ENCODE measurements around the gene CTRB1.
"Not testable (repeated sequence)": the region's sequence is repeated elsewhere in the genome, so short reads cannot be mapped to it uniquely, and the experiment has no call there.

Gene CTRB1

GRCh38 chr16:75256059-75256571 is 37.3 kb downstream of the CTRB1 start:
- peak in 1 of 14 donors; percentile 15 for DNase-seq

GRCh38 chr16:75256696-75257343 is 38.0 kb downstream of the CTRB1 start:
- DNase-seq, result peak in 1 of 14 donors; percentile 22

GRCh38 chr16:75257886-75258806 is 39.4 kb downstream of the CTRB1 start:
- no peak for DNase-seq

DNA sequence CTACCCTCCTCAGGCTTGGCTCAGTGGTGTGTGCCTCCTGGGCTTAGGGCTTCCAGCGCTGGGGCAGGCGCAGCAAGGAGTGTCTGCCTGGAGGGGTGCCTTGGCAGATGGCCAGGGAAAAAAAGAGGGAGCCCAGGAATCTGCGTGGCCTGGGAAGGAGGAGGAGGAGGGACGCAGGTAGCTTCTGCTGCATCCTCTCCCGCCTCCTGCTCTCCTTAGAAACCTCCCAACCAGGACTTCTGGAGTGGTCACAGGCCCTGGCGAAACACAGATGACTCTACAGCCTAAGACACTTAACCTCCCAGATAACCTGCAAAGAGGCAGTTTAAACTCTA is 40.0 kb downstream of the CTRB1 start:
- no peak for DNase-seq

- no peak for DNase-seq
Measured at GRCh38 chr16:75260851-75261589, 42.2 kb downstream of the CTRB1 start.

- DNase-seq, result no peak
Measured at GRCh38 chr16:75261590-75262078, 42.8 kb downstream of the CTRB1 start.

DNA sequence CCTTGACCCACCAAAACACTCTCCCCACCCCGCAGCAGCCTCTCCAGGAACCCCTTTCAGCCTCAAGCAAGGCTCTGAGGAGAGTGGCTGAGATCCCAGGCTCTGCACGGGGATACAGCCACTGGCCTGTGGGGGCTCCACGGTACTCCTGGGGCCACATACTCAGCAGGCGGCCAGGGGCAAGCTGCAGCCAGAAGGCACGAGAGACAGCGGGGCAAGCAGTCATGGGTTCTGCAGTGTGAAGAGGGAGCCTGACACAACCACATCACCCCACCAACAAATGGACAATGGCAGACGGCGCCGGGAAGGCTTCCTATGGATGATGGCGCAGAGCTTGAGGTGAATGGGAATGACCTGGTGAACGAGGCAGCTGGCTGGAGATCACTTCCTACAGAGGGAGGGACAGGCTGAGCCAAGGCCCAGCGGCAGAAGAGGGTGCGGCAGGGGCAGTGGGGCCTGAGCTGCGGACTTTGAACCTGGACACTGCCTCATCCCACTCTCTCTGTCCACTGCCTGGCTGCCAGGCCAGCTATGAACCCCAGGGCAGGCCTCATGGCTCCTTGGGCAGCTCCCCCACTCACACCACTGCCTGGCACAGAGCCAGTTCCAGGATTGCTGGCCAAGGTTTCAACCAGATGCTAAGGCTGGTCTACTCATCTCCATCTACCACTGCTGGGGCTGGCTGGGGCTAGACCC is 43.5 kb downstream of the CTRB1 start:
- DNase-seq, result no peak

GRCh38 chr16:75262800-75263127 is 44.0 kb downstream of the CTRB1 start:
- DNase-seq, result no peak

DNA sequence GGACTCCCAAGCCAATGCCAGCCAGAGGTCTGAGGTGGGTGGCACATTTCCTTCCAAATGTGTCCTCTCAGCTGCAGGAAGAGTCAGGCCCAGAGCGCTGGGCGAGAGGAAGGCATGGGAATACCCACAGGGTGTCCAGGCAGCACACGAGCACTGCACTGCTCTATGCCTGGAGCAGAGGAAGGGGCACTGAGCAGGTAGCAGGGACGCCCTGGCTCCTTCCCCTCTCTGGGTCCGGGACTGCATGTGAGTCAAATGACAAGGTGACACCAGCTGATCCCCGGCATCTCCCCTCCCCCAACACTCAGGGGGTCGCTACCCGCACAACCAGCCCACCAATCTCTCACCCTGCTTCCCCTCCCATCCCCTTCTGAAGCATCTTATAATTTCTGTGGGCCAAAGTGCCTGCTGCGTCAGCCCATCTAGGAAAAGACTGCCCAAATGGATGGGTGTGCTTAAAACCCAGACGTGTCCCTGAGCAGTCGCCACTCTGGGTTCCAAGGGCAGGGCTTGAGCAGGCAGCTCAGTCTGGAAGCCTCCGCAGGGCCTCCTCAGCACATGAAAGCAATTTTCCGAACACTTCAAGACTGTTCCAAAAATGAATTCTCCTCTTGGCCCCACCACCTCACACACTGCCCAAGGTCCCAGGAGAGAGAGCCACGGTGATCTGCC is 44.6 kb downstream of the CTRB1 start:
- DNase-seq, result peak in 1 of 14 donors; percentile 55

GRCh38 chr16:75263963-75264445 is 45.2 kb downstream of the CTRB1 start:
- DNase-seq, result peak in 6 of 14 donors; percentile 55 to 78 (median 70)

DNA sequence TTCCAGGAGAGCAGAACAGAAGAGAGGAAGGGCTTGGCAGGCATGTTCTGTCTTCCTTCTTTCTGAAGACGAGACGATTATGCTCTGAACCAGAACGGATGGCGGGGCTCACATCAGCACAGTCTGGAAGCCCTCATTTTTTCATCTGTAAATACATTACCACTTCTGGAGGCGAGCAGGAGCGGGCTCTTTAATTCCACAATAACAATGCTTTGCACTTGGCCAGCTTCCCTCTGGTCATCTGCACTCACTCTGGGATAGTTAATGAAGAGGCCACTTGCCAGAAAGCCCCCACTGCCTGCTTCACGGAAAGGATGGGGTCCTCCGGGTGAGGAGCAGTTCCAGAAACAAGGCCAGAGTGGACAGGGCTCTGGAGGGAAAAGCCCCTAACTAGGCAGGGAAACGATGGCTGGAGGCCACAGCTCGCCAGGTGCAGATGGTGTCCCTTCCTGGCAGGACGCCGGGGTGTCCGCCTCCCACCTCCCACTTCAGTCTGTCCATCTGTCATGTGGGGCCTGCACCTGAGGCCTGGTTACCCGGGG is 45.7 kb downstream of the CTRB1 start:
- DNase-seq, result peak in 9 of 14 donors; percentile 45 to 87 (median 73)

- peak in 7 of 14 donors; percentile 45 to 77 (median 62) for DNase-seq
Measured at GRCh38 chr16:75264999-75265910, 46.5 kb downstream of the CTRB1 start.

DNA sequence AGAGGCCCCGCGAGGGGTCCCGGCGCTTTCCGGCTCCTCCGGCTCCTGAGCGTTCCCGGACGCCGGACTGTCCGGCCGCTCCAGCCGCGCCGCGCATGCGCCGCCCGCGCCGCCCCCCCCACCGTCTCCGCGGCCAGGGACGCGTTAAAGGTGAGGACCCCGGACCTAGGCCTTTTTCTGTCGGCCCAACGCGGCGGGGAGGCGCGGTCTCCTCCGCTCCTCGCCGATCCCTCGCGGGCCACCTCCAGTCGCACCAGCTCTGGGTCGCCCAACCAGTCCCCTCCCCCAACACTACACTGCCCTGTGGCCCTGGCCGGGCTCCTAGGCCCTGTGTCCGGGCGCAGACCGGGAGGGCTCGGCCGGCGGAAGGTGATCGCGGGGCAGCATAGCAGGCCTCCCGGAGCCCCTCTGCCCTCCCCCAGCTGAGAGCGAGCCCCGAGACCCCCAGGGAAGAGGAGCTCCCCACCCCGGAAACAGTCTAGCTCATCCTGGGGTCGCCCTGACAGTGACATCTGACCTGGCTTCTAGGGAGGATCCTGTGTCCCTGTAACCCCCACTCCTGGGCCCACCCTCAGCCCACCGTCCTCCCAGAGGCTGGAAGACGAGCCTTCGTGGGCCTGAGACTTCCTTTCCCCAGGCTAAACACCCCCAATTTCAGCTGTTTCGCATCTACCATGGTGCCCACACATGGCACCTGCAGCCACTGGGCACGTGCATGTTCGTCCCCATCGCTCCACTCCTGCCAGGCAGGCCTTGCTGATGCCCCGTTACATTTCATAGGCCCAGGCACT is 47.3 kb downstream of the CTRB1 start:
- peak in 11 of 14 donors; percentile 43 to 82 (median 61) for DNase-seq

DNA sequence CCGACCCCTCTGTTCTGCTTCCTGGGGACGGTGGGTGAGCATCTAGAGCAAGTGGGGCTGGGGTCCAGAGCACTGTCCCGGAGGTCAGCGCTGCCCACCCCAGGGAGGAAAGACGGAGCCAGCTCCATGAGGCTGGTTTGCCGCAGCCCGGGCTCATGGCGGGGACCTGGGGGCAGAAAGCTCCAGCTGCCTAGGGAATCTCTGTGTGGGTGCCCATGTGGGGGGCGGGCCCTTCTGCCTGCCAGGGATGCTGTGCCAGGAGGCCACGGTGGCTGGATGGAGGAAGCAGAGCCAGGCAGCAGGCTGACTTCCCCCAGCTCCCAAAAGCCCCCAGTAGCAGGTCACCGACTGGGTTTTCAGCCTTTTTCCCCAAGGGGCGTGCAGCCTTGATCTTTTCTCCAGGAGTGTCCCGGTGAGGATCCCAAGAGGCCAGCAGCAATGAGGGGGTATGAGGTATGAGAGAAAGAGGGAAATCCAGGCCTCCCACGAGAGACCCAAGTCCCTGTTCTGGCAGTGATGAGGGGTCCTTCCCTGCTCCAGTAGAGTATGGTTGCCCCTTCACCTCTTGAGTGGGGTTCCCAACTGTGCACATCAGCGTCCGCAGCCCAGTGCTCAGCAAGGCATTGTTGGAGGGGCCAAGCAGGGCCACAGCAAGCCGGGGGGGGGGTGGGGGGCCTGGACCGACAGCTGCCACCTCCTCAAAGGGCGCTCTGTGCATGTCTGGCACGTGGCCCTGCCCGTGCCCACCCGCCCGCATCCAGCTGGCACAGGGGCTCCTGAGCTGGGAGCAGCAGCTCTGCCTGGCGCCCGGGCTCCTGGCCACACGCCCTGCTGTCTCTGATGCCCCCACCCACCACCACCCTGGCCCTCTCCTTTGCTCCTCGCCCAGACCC is 48.2 kb downstream of the CTRB1 start:
- peak in 9 of 14 donors; percentile 19 to 76 (median 39) for DNase-seq

DNA sequence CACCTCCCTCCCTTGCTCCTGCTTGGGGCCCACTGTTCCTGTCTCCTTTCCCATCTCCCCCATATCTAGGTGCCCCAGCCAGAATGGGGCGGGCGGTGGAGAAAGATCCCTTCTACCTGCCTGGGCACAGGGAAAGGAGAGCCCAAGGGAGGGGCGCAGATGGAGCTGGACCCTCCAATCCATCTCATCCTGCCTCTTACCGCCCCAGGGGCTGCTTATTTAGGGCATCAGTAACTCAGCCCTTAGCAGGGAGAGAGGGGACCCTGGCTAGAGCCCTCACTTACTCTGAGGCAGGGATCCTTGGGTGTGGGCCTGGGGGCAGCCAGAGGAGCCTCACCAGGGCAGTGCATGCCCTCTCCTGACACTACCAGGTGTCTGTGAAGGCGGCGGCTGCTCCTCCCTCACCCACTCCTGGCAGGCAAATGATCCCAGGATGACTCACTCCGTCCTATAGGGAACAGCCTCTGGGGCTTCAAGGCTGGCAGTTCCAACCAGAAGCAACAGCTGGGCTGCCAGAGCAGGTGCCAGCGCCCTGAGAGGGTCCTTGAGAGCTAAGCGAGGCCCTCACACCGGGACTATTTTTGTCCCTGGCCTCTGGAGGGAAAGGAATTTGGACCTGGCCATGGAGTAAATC is 49.0 kb downstream of the CTRB1 start:
- DNase-seq, result peak in 2 of 14 donors; percentile 16 to 36

- DNase-seq, result not testable (repeated sequence)
Measured at GRCh38 chr16:75269358-75269757, 50.6 kb downstream of the CTRB1 start.

- DNase-seq, result no peak
Measured at GRCh38 chr16:75271441-75272096, 52.8 kb downstream of the CTRB1 start.

Measured in C1 segment of cervical spinal cord (tissue), 14 donors.